Endothelial cell of umbilical vein (primary cell): ENCODE measurements around the gene KLC1.

Experiments used
- CTCF ChIP-seq, 2 donors: IDR thresholded peaks; 1 replicate in 1 of 2; 2 replicates in 1 of 2; pipeline ENCODE4 v1.5.1; 2011; ENCODE audit warnings: low read length in 2 of 2, mild to moderate bottlenecking in 2 of 2, moderate library complexity in 2 of 2, control low read depth in 1 of 2, inconsistent platforms in 1 of 2, low read depth in 1 of 2; ENCODE audit not compliant: insufficient read depth in 1 of 2; ENCODE audit errors: extremely low read depth in 1 of 2
- EZH2 ChIP-seq: IDR thresholded peaks from 2 replicates; pipeline ENCODE4 v1.6.1; 2012; ENCODE audit warnings: borderline replicate concordance, low read depth, mild to moderate bottlenecking, moderate library complexity, low read length, inconsistent platforms; ENCODE audit not compliant: severe bottlenecking
- MAX ChIP-seq: IDR thresholded peaks from 2 replicates; pipeline ENCODE4 v1.6.1; 2011; ENCODE audit not compliant: insufficient read depth, insufficient read length

GRCh38 chr14:103690332-103690731 is 61.3 kb downstream of the KLC1 start:
- no peak for TF ChIP-seq MAX
- TF ChIP-seq CTCF (IDR thresholded peaks at IDR 0.05; ENCODE audit: extremely low read depth in 1 of 2, insufficient read depth in 1 of 2, low read depth in 1 of 2, low read length in 2 of 2), result no peak
- no peak for TF ChIP-seq EZH2
